ENCODE data around the gene UACA.
"Not testable (repeated sequence)": the region's sequence is repeated elsewhere in the genome, so short reads cannot be mapped to it uniquely, and the experiment has no call there.

Gene UACA

GRCh38 chr15:70617076-70617910 is 146.1 kb downstream of the UACA start:
- TF ChIP-seq CTCF (conservative IDR thresholded peaks at IDR 0.05; ENCODE audit: low read depth, low read length), result no peak
- DNase-seq (ENCODE audit: low read depth), result no peak
- H3K4me3 ChIP-seq (ENCODE audit: low read length), result no peak overlapping the region

GRCh38 chr15:70616311-70616756 is 147.0 kb downstream of the UACA start:
- H3K4me3 ChIP-seq (ENCODE audit: low read length); DNase-seq (ENCODE audit: low read depth): not testable (repeated sequence)

GRCh38 chr15:70615435-70616310 is 147.7 kb downstream of the UACA start:
- TF ChIP-seq CTCF (conservative IDR thresholded peaks at IDR 0.05; ENCODE audit: low read depth, low read length), result no peak
- no peak for DNase-seq (ENCODE audit: low read depth)
- H3K4me3 ChIP-seq (ENCODE audit: low read length), result no peak overlapping the region

GRCh38 chr15:70614221-70614620 is 149.1 kb downstream of the UACA start:
- DNase-seq (ENCODE audit: low read depth), result no peak
- no peak for TF ChIP-seq CTCF (conservative IDR thresholded peaks at IDR 0.05; ENCODE audit: low read depth, low read length)
- H3K4me3 ChIP-seq (ENCODE audit: low read length), result no peak overlapping the region

- DNase-seq (ENCODE audit: low read depth), result no peak
- TF ChIP-seq CTCF (conservative IDR thresholded peaks at IDR 0.05; ENCODE audit: low read depth, low read length), result no peak
- H3K4me3 ChIP-seq (ENCODE audit: low read length), result no peak overlapping the region
Measured at GRCh38 chr15:70613271-70613670, 150.1 kb downstream of the UACA start.

GRCh38 chr15:70611286-70611685 is 152.1 kb downstream of the UACA start:
- DNase-seq (ENCODE audit: low read depth), result no peak
- no peak for TF ChIP-seq CTCF (conservative IDR thresholded peaks at IDR 0.05; ENCODE audit: low read depth, low read length)
- no peak overlapping the region for H3K4me3 ChIP-seq (ENCODE audit: low read length)

GRCh38 chr15:70610541-70610940 is 152.8 kb downstream of the UACA start:
- no peak for TF ChIP-seq CTCF (conservative IDR thresholded peaks at IDR 0.05; ENCODE audit: low read depth, low read length)
- no peak overlapping the region for H3K4me3 ChIP-seq (ENCODE audit: low read length)
- no peak for DNase-seq (ENCODE audit: low read depth)
